K562 (cell line): ENCODE measurements around the gene INPP1. TPM values are rescaled to one million over a fixed set of nuclear protein-coding genes. Genes with fewer than 3 reads are reported as not detected.

Experiments used
- CREM ChIP-seq: IDR thresholded peaks from 2 replicates; pipeline ENCODE4 v1.6.1; 2014; ENCODE audit warnings: antibody characterized with exemption, low read depth
- DEAF1 ChIP-seq: fragments of 450-650 bp; formaldehyde crosslinking; IDR thresholded peaks from 2 replicates; pipeline ENCODE4 v1.4.0; 2020; ENCODE audit warnings: mild to moderate bottlenecking, moderate library complexity
- FOXK2 ChIP-seq, 2 experiments: fragments of 450-650 bp; IDR thresholded peaks in 1 of 2; conservative IDR thresholded peaks in 1 of 2; 2 replicates each; pipeline ENCODE4 v1.6.1; 2016; ENCODE audit warnings: low read depth in 2 of 2, mild to moderate bottlenecking in 1 of 2
- HMBOX1 ChIP-seq: sonication (generic); IDR thresholded peaks from 2 replicates; pipeline ENCODE4 v1.6.1; 2016
- KAT7 ChIP-seq: sonication (generic); formaldehyde crosslinking; IDR thresholded peaks from 2 replicates; pipeline ENCODE4 v1.8.0; 2022; ENCODE audit warnings: missing genetic modification reagents, mild to moderate bottlenecking, borderline replicate concordance
- KDM5B ChIP-seq: fragments of 200-600 bp; sonication (generic); IDR thresholded peaks from 2 replicates; pipeline ENCODE4 v1.6.1; 2012; ENCODE audit warnings: low read depth, mild to moderate bottlenecking, moderate library complexity, low read length, control low read depth, inconsistent platforms; ENCODE audit not compliant: insufficient replicate concordance
- MEF2A ChIP-seq: IDR thresholded peaks from 2 replicates; pipeline ENCODE4 v1.6.1; 2011; ENCODE audit warnings: low read depth, mild to moderate bottlenecking, low read length, moderate library complexity; ENCODE audit not compliant: control insufficient read depth
- NFIX ChIP-seq: fragments of 250-450 bp; sonication (Bioruptor Pico); IDR thresholded peaks from 2 replicates; pipeline ENCODE4 v1.4.0; 2020; ENCODE audit warnings: low read depth, mild to moderate bottlenecking, moderate library complexity
- RNF2 ChIP-seq: sonication (generic); IDR thresholded peaks from 2 replicates; pipeline ENCODE4 v1.6.1; 2016
- SMARCA5 ChIP-seq: fragments of 450-650 bp; IDR thresholded peaks from 2 replicates; pipeline ENCODE4 v1.6.1; 2016
- SUPT5H ChIP-seq: fragments of 450-650 bp; IDR thresholded peaks from 2 replicates; pipeline ENCODE4 v1.6.1; 2016
- ZBTB1 ChIP-seq: sonication (generic); formaldehyde crosslinking; IDR thresholded peaks from 2 replicates; pipeline ENCODE4 v1.8.1; 2023; ENCODE audit warnings: missing genetic modification reagents, low read depth, mild to moderate bottlenecking, borderline replicate concordance
- ZBTB2 ChIP-seq: fragments of 450-650 bp; IDR thresholded peaks from 2 replicates; pipeline ENCODE4 v1.6.1; 2016; ENCODE audit warnings: antibody characterized with exemption
- ZFP36 ChIP-seq: fragments of 150-350 bp; IDR thresholded peaks from 2 replicates; pipeline ENCODE4 v1.6.1; 2018; ENCODE audit warnings: low read length, low read depth; ENCODE audit not compliant: partially characterized antibody
- ZNF449 ChIP-seq: fragments of 250-450 bp; sonication (Bioruptor Pico); IDR thresholded peaks from 2 replicates; pipeline ENCODE4 v1.8.0; 2022; ENCODE audit warnings: moderate library complexity, mild to moderate bottlenecking, inconsistent platforms
- polyA plus RNA-seq, 8 experiments: library from polyadenylated mRNA; depleted of rRNA in 4 of 8; stranded (reverse) in 5 of 8; unstranded in 3 of 8; fragments of >200 nt; fragmentation: Nextera tagmentation in 2 of 8; fragmentation: Illumina TruSeq in 1 of 8; extraction: Ambion mirVana in 2 of 8; extraction: Trizol in 1 of 8; gene quantifications; 2 replicates each; pipeline versions ENCODE4 v1.2.1 to v1.2.3, GENCODE V29; 2011 to 2014; ENCODE audit warnings: inconsistent platforms in 1 of 8, missing spikeins in 1 of 8
- total RNA-seq, 7 experiments: library from RNA; depleted of rRNA in 6 of 7; stranded (reverse); fragments of >200 nt in 6 of 7; fragmentation: Illumina TruSeq in 2 of 7; extraction: Trizol in 2 of 7; gene quantifications; 2 replicates each; pipeline versions ENCODE4 v1.2.1 to v1.2.3, GENCODE V29; 2011 to 2021; ENCODE audit warnings: low replicate concordance in 1 of 7

INPP1 gene
- total and polyA plus RNA-seq, 9 of the 15 experiments (the other 6 are each of a cell fraction or from before 2014, with no cell fraction given), result 3.7 to 11.8 (median 6.5) TPM

GRCh38 chr2:190379249-190379964 lies 36.0 kb downstream of the INPP1 start (continued):
- TF ChIP-seq KAT7 (CRISPR knock-in tag) (no peak), DEAF1 (CRISPR knock-in tag) (no peak), ZBTB1 (CRISPR knock-in tag) (no peak), FOXK2 (conservative IDR thresholded peaks at IDR 0.05 in 1 of 2, IDR thresholded peaks at IDR 0.05 in 1 of 2; ENCODE audit: low read depth in 2 of 2) (no peak), ZFP36 (no peak), SUPT5H (no peak), KDM5B (peak; percentile 35), CREM (0 out of 2 replicates have a peak, but pooled peaks have one; percentile 25), NFIX (CRISPR knock-in tag) (no peak), ZBTB2 (no peak; the same call in 1 of the 2 replicates), RNF2 (no peak), HMBOX1 (peak; percentile 40; the same call in 1 of the 2 replicates), MEF2A (no peak), SMARCA5 (no peak), ZNF449 (CRISPR knock-in tag) (no peak)
